ENCODE results near the gene ARAF. TPM values are rescaled to one million over a fixed set of nuclear protein-coding genes. Genes with fewer than 3 reads are reported as not detected.

ARAF gene
- total RNA-seq, 1 experiment from 2014 or later: 63.5 TPM

- CTCF ChIA-PET: interaction anchor here (0.6 to 0.7 kb wide), 2 partner anchors 42 to 283 kb away, joined by 4 to 5 read pairs; no protein-coding TSS in a partner anchor
Observed at GRCh38 chrX:47583240-47583861, 22.3 kb downstream of the ARAF start.

GRCh38 chrX:47584714-47585113 lies 23.7 kb downstream of the ARAF start:
- POLR2A ChIA-PET: no interaction called here
- CTCF ChIA-PET: no interaction called here
- Mint-ChIP-seq H3K36me3 (ENCODE audit: insufficient read depth, unreplicated experiment) (peaks cover 46% of the 10 kb centered on the region), H3K4me3 (ENCODE audit: unreplicated experiment) (peak overlapping the region; percentile 76), H3K9me3 (ENCODE audit: unreplicated experiment) (no peaks in the 10 kb centered on the region), H3K4me1 (ENCODE audit: insufficient read depth, unreplicated experiment) (peaks cover 16% of the 10 kb centered on the region), H3K27me3 (ENCODE audit: insufficient read depth, unreplicated experiment) (no peaks in the 10 kb centered on the region), H3K27ac (ENCODE audit: low read depth, unreplicated experiment) (peak overlapping the region; percentile 74)
- intact Hi-C loops (cut with micrococcal nuclease): no loop called here
- DNase-seq (ENCODE audit: unreplicated experiment): no peak
- TF ChIP-seq CTCF (IDR thresholded peaks at IDR 0.05; ENCODE audit: unreplicated experiment): no peak
- no TSS peak for BruUV-seq (replicated peaks)

More at GRCh38 chrX:47583240-47583861, 22.3 kb downstream of the ARAF start:
- peaks cover 47% of the 10 kb centered on the region for H3K36me3 Mint-ChIP-seq (ENCODE audit: insufficient read depth, unreplicated experiment)
- peak overlapping the region; percentile 76 for H3K4me3 Mint-ChIP-seq (ENCODE audit: unreplicated experiment)
- BruUV-seq (replicated peaks): TSS peak; percentile 49
- POLR2A ChIA-PET: interaction anchor here (0.8 to 2.1 kb wide), 4 partner anchors 12 to 67 kb away, joined by 4 to 21 read pairs (median 4); partner anchors contain the start of gene ELK1
- no peak for TF ChIP-seq CTCF (IDR thresholded peaks at IDR 0.05; ENCODE audit: unreplicated experiment)
- H3K27ac Mint-ChIP-seq (ENCODE audit: low read depth, unreplicated experiment): peak overlapping the region; percentile 74
- peaks cover 24% of the 10 kb centered on the region for H3K4me1 Mint-ChIP-seq (ENCODE audit: insufficient read depth, unreplicated experiment)
- H3K27me3 Mint-ChIP-seq (ENCODE audit: insufficient read depth, unreplicated experiment): no peaks in the 10 kb centered on the region
- no peak for DNase-seq (ENCODE audit: unreplicated experiment)
- H3K9me3 Mint-ChIP-seq (ENCODE audit: unreplicated experiment): no peaks in the 10 kb centered on the region
- intact Hi-C loops (cut with micrococcal nuclease): no loop called here

- TF ChIP-seq CTCF (IDR thresholded peaks at IDR 0.05; ENCODE audit: unreplicated experiment): no peak
- BruUV-seq (replicated peaks): no TSS peak
- no peaks in the 10 kb centered on the region for H3K27me3 Mint-ChIP-seq (ENCODE audit: insufficient read depth, unreplicated experiment)
- peaks cover 46% of the 10 kb centered on the region for H3K36me3 Mint-ChIP-seq (ENCODE audit: insufficient read depth, unreplicated experiment)
- intact Hi-C loops (cut with micrococcal nuclease): no loop called here
- DNase-seq (ENCODE audit: unreplicated experiment): no peak
- peak overlapping the region; percentile 10 for H3K27ac Mint-ChIP-seq (ENCODE audit: low read depth, unreplicated experiment)
- H3K9me3 Mint-ChIP-seq (ENCODE audit: unreplicated experiment): no peaks in the 10 kb centered on the region
- ChIA-PET CTCF (interaction anchor here (0.6 kb wide), 1 partner anchor 9 kb away, joined by 4 read pairs; no protein-coding TSS in a partner anchor), POLR2A (no interaction called here)
- H3K4me3 Mint-ChIP-seq (ENCODE audit: unreplicated experiment): no peak overlapping the region
- H3K4me1 Mint-ChIP-seq (ENCODE audit: insufficient read depth, unreplicated experiment): peaks cover 13% of the 10 kb centered on the region
Observed at GRCh38 chrX:47585273-47585672, 24.3 kb downstream of the ARAF start.

GRCh38 chrX:47586043-47586787 lies 25.2 kb downstream of the ARAF start:
- H3K4me3 Mint-ChIP-seq (ENCODE audit: unreplicated experiment): peak overlapping the region; percentile 47

More at GRCh38 chrX:47586043-47586787, 25.2 kb downstream of the ARAF start:
- POLR2A ChIA-PET: interaction anchor here (0.9 kb wide), 1 partner anchor 165 kb away, joined by 3 read pairs; no protein-coding TSS in a partner anchor
- intact Hi-C loops (cut with micrococcal nuclease): no loop called here
- no peak for TF ChIP-seq CTCF (IDR thresholded peaks at IDR 0.05; ENCODE audit: unreplicated experiment)
- Mint-ChIP-seq H3K9me3 (ENCODE audit: unreplicated experiment) (no peaks in the 10 kb centered on the region), H3K27me3 (ENCODE audit: insufficient read depth, unreplicated experiment) (no peaks in the 10 kb centered on the region), H3K27ac (ENCODE audit: low read depth, unreplicated experiment) (peak overlapping the region; percentile 10), H3K36me3 (ENCODE audit: insufficient read depth, unreplicated experiment) (peaks cover 46% of the 10 kb centered on the region), H3K4me1 (ENCODE audit: insufficient read depth, unreplicated experiment) (peaks cover 13% of the 10 kb centered on the region)
- no TSS peak for BruUV-seq (replicated peaks)
- DNase-seq (ENCODE audit: unreplicated experiment): no peak
- CTCF ChIA-PET: interaction anchor here (0.6 to 0.7 kb wide), 2 partner anchors 8 to 9 kb away, joined by 3 to 4 read pairs; no protein-coding TSS in a partner anchor

Measured in MCF 10A (cell line).